SU-DHL-6 (cell line): ENCODE results near the gene GRB10.

Experiments used
- EZH2phosphoT487 ChIP-seq: fragments of 200-600 bp; sonication (generic), shearing (Covaris generic); conservative IDR thresholded peaks from 2 replicates; pipeline ENCODE4 v1.6.1; 2018; ENCODE audit warnings: mild to moderate bottlenecking, antibody characterized with exemption, low read length, moderate library complexity, mixed read lengths
- TF ChIP-seq, protein P1 (sequence below): fragments of 200-600 bp; sonication (generic); IDR thresholded peaks from one replicate; pipeline ENCODE4 v1.5.1; 2017; ENCODE audit warnings: antibody characterized with exemption, mild to moderate bottlenecking, low read length, moderate library complexity; ENCODE audit not compliant: insufficient read depth, poor library complexity, severe bottlenecking

DNA sequence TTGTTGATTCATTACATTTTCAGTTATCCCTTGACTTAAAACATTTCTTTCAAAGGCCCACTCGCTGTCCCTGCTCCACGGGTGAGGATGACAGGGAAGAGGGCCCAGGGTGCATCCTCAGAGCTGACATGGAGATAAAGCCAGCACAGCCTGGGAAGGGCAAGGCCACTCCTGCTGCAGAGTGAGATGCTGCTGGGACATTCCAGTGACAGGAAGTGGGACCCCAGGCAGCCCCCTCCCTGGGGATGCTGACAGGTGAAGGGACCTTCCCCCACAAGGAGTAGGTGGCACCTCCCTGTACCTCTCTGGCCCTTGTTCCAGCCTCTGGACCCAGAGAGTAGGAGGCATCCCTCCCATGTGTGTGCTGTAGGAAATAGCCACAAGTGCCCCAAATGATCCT, 119.7 kb downstream of the GRB10 start:
- TF ChIP-seq, protein P1, sequence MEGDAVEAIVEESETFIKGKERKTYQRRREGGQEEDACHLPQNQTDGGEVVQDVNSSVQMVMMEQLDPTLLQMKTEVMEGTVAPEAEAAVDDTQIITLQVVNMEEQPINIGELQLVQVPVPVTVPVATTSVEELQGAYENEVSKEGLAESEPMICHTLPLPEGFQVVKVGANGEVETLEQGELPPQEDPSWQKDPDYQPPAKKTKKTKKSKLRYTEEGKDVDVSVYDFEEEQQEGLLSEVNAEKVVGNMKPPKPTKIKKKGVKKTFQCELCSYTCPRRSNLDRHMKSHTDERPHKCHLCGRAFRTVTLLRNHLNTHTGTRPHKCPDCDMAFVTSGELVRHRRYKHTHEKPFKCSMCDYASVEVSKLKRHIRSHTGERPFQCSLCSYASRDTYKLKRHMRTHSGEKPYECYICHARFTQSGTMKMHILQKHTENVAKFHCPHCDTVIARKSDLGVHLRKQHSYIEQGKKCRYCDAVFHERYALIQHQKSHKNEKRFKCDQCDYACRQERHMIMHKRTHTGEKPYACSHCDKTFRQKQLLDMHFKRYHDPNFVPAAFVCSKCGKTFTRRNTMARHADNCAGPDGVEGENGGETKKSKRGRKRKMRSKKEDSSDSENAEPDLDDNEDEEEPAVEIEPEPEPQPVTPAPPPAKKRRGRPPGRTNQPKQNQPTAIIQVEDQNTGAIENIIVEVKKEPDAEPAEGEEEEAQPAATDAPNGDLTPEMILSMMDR, result no peak
- no peak for TF ChIP-seq EZH2phosphoT487
